Measurements from ENCODE around the gene CCDC136. TPM values are rescaled to one million over a fixed set of nuclear protein-coding genes. Genes with fewer than 3 reads are reported as not detected.
A peak's percentile ranks its signal among the peaks of the same experiment; 100 is the strongest.

CCDC136 gene
- total RNA-seq, 1 experiment from 2014 or later, result 16.5 TPM

- no peak overlapping the region for H3K27ac ChIP-seq
- peak in 1 of 2 experiments; percentile 39 for DNase-seq
- H3K9me3 ChIP-seq (replicated peaks), result no peaks in the 10 kb centered on the region
- H3K4me3 ChIP-seq, result peak overlapping the region; percentile 95
- no peaks in the 10 kb centered on the region for H3K27me3 ChIP-seq
- peaks cover 3% of the 10 kb centered on the region; the same call in 1 of the 2 replicates for H3K36me3 ChIP-seq
- H3K4me1 ChIP-seq, result peaks cover 14% of the 10 kb centered on the region
Measured at GRCh38 chr7:128790315-128791041, 1.3 kb upstream of the CCDC136 start.

- H3K4me3 ChIP-seq, result peak overlapping the region; percentile 95
- H3K27ac ChIP-seq, result no peak overlapping the region
- DNase-seq, result peak; percentile 33 to 46
- H3K4me1 ChIP-seq, result peaks cover 14% of the 10 kb centered on the region
- peaks cover 3% of the 10 kb centered on the region; the same call in 1 of the 2 replicates for H3K36me3 ChIP-seq
- no peaks in the 10 kb centered on the region for H3K27me3 ChIP-seq
- H3K9me3 ChIP-seq (replicated peaks), result no peaks in the 10 kb centered on the region
Measured at GRCh38 chr7:128791972-128792327, 182 bp downstream of the CCDC136 start.

DNA sequence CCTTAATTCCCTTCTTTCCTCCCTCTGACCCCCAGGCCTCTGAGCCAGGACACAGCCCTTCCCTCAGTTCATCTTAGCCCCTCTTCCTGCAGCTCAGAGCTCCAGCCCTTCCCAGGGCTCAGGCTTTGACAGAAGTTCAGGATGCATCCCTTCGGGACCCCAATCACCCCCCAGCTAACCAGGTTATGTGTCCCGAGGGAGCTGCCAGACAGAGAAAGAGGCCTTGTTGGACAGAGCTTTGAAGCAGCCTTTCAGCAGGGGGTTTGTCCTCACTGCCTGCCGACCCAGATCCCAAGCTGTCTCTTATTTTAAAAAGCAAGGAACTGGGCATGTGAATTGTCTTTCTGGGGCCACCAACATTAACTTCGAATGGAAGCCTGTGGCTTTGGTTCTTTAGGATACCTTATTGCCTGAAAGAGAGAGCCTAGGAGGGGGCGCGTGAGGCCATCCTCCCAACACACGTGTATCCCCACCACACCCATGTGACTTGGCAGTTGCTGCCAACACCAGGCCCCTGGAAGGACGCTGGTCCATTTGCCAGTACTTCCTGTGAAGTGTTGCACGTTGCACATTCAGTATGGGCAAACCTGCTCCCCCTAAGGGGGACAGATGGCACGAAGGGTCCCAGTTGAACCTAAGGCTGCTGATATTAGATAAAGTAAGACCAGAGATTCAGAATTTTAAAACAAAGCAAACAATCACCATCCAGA lies 858 bp downstream of the CCDC136 start:
- peak overlapping the region; percentile 95 for H3K4me3 ChIP-seq
- H3K4me1 ChIP-seq, result peaks cover 14% of the 10 kb centered on the region
- DNase-seq, result peak; percentile 33 to 51
- H3K27me3 ChIP-seq, result no peaks in the 10 kb centered on the region
- H3K36me3 ChIP-seq, result peaks cover 3% of the 10 kb centered on the region; the same call in 1 of the 2 replicates
- no peaks in the 10 kb centered on the region for H3K9me3 ChIP-seq (replicated peaks)
- no peak overlapping the region for H3K27ac ChIP-seq

DNA sequence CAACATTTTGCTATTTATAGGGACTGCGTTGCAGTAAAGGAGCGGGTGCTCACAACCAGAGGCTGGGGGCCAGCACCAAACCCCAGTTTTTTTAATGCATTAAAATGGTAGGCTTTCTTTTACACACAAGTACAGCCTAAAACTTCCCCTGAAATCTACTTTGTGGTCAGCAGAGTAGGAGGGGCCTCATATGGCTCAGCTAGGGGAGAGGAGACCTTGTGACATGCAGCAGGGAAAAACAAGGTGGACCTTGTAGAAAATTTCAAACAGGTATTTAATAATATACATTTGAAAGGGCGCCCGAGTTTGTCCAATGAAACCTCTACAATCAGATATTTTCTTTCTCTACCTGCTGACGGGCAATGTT lies 1.4 kb downstream of the CCDC136 start:
- H3K9me3 ChIP-seq (replicated peaks), result no peaks in the 10 kb centered on the region
- no peaks in the 10 kb centered on the region for H3K27me3 ChIP-seq
- no peak overlapping the region for H3K4me3 ChIP-seq
- no peak for DNase-seq
- peaks cover 3% of the 10 kb centered on the region; the same call in 1 of the 2 replicates for H3K36me3 ChIP-seq
- H3K4me1 ChIP-seq, result peaks cover 14% of the 10 kb centered on the region
- H3K27ac ChIP-seq, result no peak overlapping the region

GRCh38 chr7:128794020-128794419 lies 2.3 kb downstream of the CCDC136 start:
- H3K27me3 ChIP-seq, result no peaks in the 10 kb centered on the region
- DNase-seq, result no peak
- H3K36me3 ChIP-seq, result peaks cover 3% of the 10 kb centered on the region; the same call in 1 of the 2 replicates
- peaks cover 14% of the 10 kb centered on the region for H3K4me1 ChIP-seq
- no peak overlapping the region for H3K27ac ChIP-seq
- H3K9me3 ChIP-seq (replicated peaks), result no peaks in the 10 kb centered on the region
- no peak overlapping the region for H3K4me3 ChIP-seq

GRCh38 chr7:128794436-128794835 lies 2.7 kb downstream of the CCDC136 start:
- H3K27me3 ChIP-seq, result no peaks in the 10 kb centered on the region
- H3K27ac ChIP-seq, result no peak overlapping the region
- H3K4me1 ChIP-seq, result peaks cover 14% of the 10 kb centered on the region
- H3K36me3 ChIP-seq, result peaks cover 3% of the 10 kb centered on the region; the same call in 1 of the 2 replicates
- no peaks in the 10 kb centered on the region for H3K9me3 ChIP-seq (replicated peaks)
- H3K4me3 ChIP-seq, result no peak overlapping the region
- DNase-seq, result no peak

DNA sequence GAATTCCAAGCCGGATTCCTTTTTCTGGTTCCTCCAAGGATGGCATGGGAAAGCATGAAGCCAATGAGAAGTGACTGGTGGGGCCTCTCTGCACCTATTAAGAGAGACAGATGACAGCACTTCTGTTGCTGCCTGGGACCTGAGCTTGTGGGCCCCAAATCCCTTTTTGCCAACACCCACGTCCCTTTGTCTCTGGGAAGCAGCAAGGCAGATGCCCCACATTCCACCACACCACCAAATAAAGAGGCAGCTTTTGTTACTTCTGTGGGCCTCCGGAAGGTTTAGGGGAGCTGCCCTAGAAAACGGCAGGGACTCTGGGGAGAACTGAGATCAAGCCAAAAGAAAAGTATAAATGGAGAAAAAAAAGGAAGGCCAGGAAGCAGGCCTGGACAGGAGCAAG lies 3.4 kb downstream of the CCDC136 start:
- no peaks in the 10 kb centered on the region for H3K9me3 ChIP-seq (replicated peaks)
- H3K4me3 ChIP-seq, result no peak overlapping the region
- DNase-seq, result no peak
- H3K4me1 ChIP-seq, result peaks cover 14% of the 10 kb centered on the region
- no peak overlapping the region for H3K27ac ChIP-seq
- H3K27me3 ChIP-seq, result no peaks in the 10 kb centered on the region
- H3K36me3 ChIP-seq, result peaks cover 3% of the 10 kb centered on the region; the same call in 1 of the 2 replicates

DNA sequence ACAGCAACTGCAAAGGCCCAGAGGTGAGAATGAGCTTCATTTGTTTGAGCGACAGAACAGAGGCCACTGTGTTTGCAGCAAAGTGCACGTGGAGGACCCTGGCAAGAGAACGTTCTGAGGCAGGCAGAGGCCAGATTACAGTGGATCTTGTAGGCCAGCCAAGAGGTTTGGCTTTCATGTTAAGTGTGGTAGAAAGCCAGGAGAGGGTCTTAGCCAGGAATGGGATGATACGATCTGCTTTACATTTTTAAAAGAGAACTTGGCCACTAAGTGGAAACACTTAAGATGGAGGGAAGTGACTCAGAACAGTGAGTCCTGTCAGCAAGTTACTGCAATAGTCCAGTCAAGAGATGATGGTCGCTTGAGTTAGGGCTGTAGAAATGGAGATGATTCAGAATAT lies 4.6 kb downstream of the CCDC136 start:
- H3K27ac ChIP-seq, result no peak overlapping the region
- H3K36me3 ChIP-seq, result peaks cover 6% of the 10 kb centered on the region; the same call in 1 of the 2 replicates
- peaks cover 10% of the 10 kb centered on the region for H3K4me1 ChIP-seq
- no peak overlapping the region for H3K4me3 ChIP-seq
- DNase-seq, result no peak
- H3K27me3 ChIP-seq, result no peaks in the 10 kb centered on the region
- H3K9me3 ChIP-seq (replicated peaks), result no peaks in the 10 kb centered on the region

DNA sequence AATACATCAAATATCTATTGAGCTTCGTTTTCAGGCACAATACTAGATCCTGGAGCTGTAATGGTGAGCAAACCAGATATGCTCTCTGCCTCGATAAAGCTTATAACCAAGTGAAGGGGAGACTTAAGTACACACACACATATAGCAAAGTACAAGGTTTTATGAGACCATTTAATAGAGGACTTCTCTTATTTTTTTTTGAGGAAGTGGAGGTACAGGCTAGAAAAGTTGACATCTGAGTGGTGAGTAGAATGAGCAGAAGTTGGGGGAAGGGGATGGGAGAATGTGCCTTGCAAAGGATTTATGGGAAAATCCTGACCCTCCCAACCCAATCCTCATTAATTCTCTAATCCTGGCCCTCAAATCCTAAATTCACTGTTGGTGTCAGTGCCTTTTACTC lies 7.7 kb downstream of the CCDC136 start:
- no peaks in the 10 kb centered on the region; the same call in 1 of the 2 replicates for H3K4me1 ChIP-seq
- no peak overlapping the region for H3K27ac ChIP-seq
- no peak overlapping the region for H3K4me3 ChIP-seq
- DNase-seq, result no peak
- H3K27me3 ChIP-seq, result no peaks in the 10 kb centered on the region
- H3K9me3 ChIP-seq (replicated peaks), result no peaks in the 10 kb centered on the region
- peaks cover 6% of the 10 kb centered on the region; the same call in 1 of the 2 replicates for H3K36me3 ChIP-seq

GRCh38 chr7:128800567-128800966 lies 8.8 kb downstream of the CCDC136 start:
- Histone ChIP-seq H3K4me1 (no peaks in the 10 kb centered on the region; the same call in 1 of the 2 replicates), H3K36me3 (peaks cover 3% of the 10 kb centered on the region; the same call in 1 of the 2 replicates), H3K27ac (no peak overlapping the region), H3K4me3 (no peak overlapping the region), H3K27me3 (no peaks in the 10 kb centered on the region), H3K9me3 (replicated peaks) (no peaks in the 10 kb centered on the region)
- DNase-seq, result no peak

DNA sequence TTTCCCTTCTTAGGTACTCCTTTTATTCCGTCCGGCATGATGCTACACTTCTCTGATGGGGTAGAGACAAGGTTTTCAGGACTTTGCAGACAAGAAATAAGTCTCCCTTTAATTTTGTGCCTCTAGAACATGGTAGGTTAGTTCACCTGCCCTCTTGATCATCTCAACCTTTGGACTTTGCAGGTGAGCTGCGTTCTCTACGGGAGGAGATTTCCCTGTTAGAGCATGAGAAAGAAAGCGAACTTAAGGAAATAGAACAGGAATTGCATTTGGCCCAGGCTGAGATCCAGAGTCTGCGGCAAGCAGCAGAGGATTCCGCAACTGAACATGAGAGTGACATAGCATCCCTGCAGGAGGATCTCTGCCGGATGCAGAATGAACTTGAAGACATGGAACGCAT lies 9.2 kb downstream of the CCDC136 start:
- Histone ChIP-seq H3K27ac (no peak overlapping the region), H3K4me3 (no peak overlapping the region), H3K4me1 (no peaks in the 10 kb centered on the region; the same call in 1 of the 2 replicates), H3K9me3 (replicated peaks) (no peaks in the 10 kb centered on the region), H3K36me3 (peaks cover 3% of the 10 kb centered on the region; the same call in 1 of the 2 replicates), H3K27me3 (no peaks in the 10 kb centered on the region)
- DNase-seq, result no peak

- Histone ChIP-seq H3K9me3 (replicated peaks) (no peaks in the 10 kb centered on the region), H3K27me3 (no peaks in the 10 kb centered on the region), H3K27ac (no peak overlapping the region), H3K36me3 (peaks cover 6% of the 10 kb centered on the region; the same call in 1 of the 2 replicates), H3K4me3 (no peak overlapping the region), H3K4me1 (no peaks in the 10 kb centered on the region; the same call in 1 of the 2 replicates)
- DNase-seq, result no peak
Measured at GRCh38 chr7:128801667-128802418, 10.1 kb downstream of the CCDC136 start.

DNA sequence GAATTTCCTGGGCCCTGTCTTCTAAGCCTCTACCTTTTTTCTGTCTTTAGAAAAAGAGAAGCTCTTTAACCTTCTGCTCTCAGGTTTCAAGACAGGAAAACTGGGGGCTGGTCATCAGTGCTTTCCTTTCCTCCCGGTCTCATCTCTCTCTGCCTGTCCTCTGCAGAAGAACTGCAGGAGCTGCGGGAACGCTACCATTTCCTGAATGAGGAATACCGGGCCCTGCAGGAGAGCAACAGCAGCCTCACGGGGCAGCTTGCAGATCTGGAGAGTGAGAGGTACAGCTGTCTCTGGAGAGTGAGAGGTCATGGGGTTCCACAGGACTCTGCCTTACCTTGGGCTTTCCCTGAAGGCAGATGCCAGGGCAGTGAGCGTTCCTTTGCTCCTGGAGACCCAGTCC lies 12.7 kb downstream of the CCDC136 start:
- Histone ChIP-seq H3K9me3 (replicated peaks) (no peaks in the 10 kb centered on the region), H3K36me3 (peaks cover 6% of the 10 kb centered on the region), H3K4me1 (no peaks in the 10 kb centered on the region; the same call in 1 of the 2 replicates), H3K4me3 (no peak overlapping the region), H3K27ac (no peak overlapping the region), H3K27me3 (no peaks in the 10 kb centered on the region)
- DNase-seq, result no peak

- peaks cover 6% of the 10 kb centered on the region for H3K36me3 ChIP-seq
- H3K27me3 ChIP-seq, result no peaks in the 10 kb centered on the region
- H3K9me3 ChIP-seq (replicated peaks), result no peaks in the 10 kb centered on the region
- H3K4me1 ChIP-seq, result no peaks in the 10 kb centered on the region; the same call in 1 of the 2 replicates
- no peak for DNase-seq
- no peak overlapping the region for H3K27ac ChIP-seq
- no peak overlapping the region for H3K4me3 ChIP-seq
Measured at GRCh38 chr7:128805225-128805624, 13.5 kb downstream of the CCDC136 start.

- DNase-seq, result no peak
- H3K9me3 ChIP-seq (replicated peaks), result no peaks in the 10 kb centered on the region
- H3K4me1 ChIP-seq, result no peaks in the 10 kb centered on the region; the same call in 1 of the 2 replicates
- no peak overlapping the region for H3K4me3 ChIP-seq
- H3K27ac ChIP-seq, result no peak overlapping the region
- H3K27me3 ChIP-seq, result no peaks in the 10 kb centered on the region
- H3K36me3 ChIP-seq, result peaks cover 3% of the 10 kb centered on the region
Measured at GRCh38 chr7:128807191-128807590, 15.4 kb downstream of the CCDC136 start.
